Germinal center (tissue), 1 donor: ENCODE results near the gene NRCAM.

Source experiments
- DNase-seq: peaks from one replicate; pipeline ENCODE4 v3.0.0; 2012; ENCODE audit warnings: mixed read lengths, low spot score

NRCAM gene

GRCh38 chr7:108152198-108152597, 304.0 kb downstream of the NRCAM start:
- DNase-seq, result no peak

- DNase-seq, result no peak
Measured at GRCh38 chr7:108149908-108150307, 306.3 kb downstream of the NRCAM start.

- DNase-seq, result no peak
Measured at GRCh38 chr7:108149119-108149518, 307.1 kb downstream of the NRCAM start.

- no peak for DNase-seq
Measured at GRCh38 chr7:108147031-108147563, 309.1 kb downstream of the NRCAM start.

- DNase-seq, result peak; percentile 23
Measured at GRCh38 chr7:108146070-108146842, 310.0 kb downstream of the NRCAM start.

GRCh38 chr7:108145401-108145800, 310.8 kb downstream of the NRCAM start:
- no peak for DNase-seq

- DNase-seq, result no peak
Measured at GRCh38 chr7:108144931-108145330, 311.3 kb downstream of the NRCAM start.

GRCh38 chr7:108143658-108144420, 312.4 kb downstream of the NRCAM start:
- no peak for DNase-seq

GRCh38 chr7:108142675-108143259, 313.5 kb downstream of the NRCAM start:
- DNase-seq, result no peak

GRCh38 chr7:108142180-108142579, 314.1 kb downstream of the NRCAM start:
- DNase-seq, result no peak

GRCh38 chr7:108140671-108141070, 315.6 kb downstream of the NRCAM start:
- DNase-seq, result no peak

GRCh38 chr7:108138911-108139310, 317.3 kb downstream of the NRCAM start:
- DNase-seq, result no peak

GRCh38 chr7:108137993-108138392, 318.2 kb downstream of the NRCAM start:
- no peak for DNase-seq

- DNase-seq, result no peak
Measured at GRCh38 chr7:108137040-108137439, 319.2 kb downstream of the NRCAM start.

GRCh38 chr7:108136191-108136688, 320.0 kb downstream of the NRCAM start:
- DNase-seq, result no peak

- DNase-seq, result peak; percentile 7
Measured at GRCh38 chr7:108135446-108136190, 320.6 kb downstream of the NRCAM start.

- DNase-seq, result no peak
Measured at GRCh38 chr7:108134486-108134885, 321.8 kb downstream of the NRCAM start.

GRCh38 chr7:108132551-108133265, 323.5 kb downstream of the NRCAM start:
- no peak for DNase-seq

GRCh38 chr7:108130261-108130660, 326.0 kb downstream of the NRCAM start, which contains the start of gene LAMB4:
Gene LAMB4 (minus strand): TSS chr7:108130361. CDS start chr7:108123164, 7,197 bp downstream.
- DNase-seq, result no peak

GRCh38 chr7:108129018-108129965, 326.9 kb downstream of the NRCAM start:
- no peak for DNase-seq
